OCI-LY1 (cell line): ENCODE data around the gene MKRN2OS.

Experiments used
- EZH2 ChIP-seq: fragments of 200-600 bp; sonication (generic), shearing (Covaris generic); IDR thresholded peaks from 2 replicates; pipeline ENCODE4 v1.8.0; 2017; ENCODE audit warnings: borderline replicate concordance, mixed run types, mild to moderate bottlenecking, antibody characterized with exemption, low read length, moderate library complexity, mixed read lengths
- TF ChIP-seq, protein P1 (sequence below): fragments of 200-600 bp; sonication (generic), shearing (Covaris generic); IDR thresholded peaks from 2 replicates; pipeline ENCODE4 v1.5.1; 2017; ENCODE audit warnings: mild to moderate bottlenecking, antibody characterized with exemption, low read length, moderate library complexity, mixed read lengths

DNA sequence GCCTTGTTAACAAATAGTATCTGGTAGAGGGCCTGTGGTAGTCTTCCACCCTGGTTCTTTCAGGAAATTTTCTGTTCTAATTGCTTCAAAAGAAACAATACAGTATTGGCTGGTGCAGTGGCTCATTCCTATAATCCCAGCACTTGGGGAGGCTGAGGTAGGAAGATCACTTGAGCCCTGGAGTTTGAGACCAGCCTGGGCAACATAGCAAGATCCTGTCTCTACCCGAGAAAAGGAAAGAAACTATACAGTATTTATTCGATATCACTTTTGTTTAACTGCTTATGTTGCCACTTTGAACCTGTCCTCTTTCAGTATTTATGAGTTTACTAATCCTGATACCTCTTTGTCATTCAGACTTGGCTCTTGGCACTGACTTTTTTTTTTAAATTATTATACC is 16.1 kb upstream of the MKRN2OS start:
- no peak for TF ChIP-seq EZH2
- TF ChIP-seq, protein P1, sequence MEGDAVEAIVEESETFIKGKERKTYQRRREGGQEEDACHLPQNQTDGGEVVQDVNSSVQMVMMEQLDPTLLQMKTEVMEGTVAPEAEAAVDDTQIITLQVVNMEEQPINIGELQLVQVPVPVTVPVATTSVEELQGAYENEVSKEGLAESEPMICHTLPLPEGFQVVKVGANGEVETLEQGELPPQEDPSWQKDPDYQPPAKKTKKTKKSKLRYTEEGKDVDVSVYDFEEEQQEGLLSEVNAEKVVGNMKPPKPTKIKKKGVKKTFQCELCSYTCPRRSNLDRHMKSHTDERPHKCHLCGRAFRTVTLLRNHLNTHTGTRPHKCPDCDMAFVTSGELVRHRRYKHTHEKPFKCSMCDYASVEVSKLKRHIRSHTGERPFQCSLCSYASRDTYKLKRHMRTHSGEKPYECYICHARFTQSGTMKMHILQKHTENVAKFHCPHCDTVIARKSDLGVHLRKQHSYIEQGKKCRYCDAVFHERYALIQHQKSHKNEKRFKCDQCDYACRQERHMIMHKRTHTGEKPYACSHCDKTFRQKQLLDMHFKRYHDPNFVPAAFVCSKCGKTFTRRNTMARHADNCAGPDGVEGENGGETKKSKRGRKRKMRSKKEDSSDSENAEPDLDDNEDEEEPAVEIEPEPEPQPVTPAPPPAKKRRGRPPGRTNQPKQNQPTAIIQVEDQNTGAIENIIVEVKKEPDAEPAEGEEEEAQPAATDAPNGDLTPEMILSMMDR, result no peak
